ENCODE data around the gene MFN2. TPM values are rescaled to one million over a fixed set of nuclear protein-coding genes. Genes with fewer than 3 reads are reported as not detected.

MFN2 gene
- total RNA-seq, 4 donors from 2014 or later = 53.8 to 71.6 (median 58.7) TPM

- H3K9me3 ChIP-seq = no peaks in the 10 kb centered on the region
- H3K27me3 ChIP-seq = no peaks in the 10 kb centered on the region
- peaks cover 0 to 35% (median 11%) of the 10 kb centered on the region in 3 donors for H3K36me3 ChIP-seq
- peak overlapping the region in 2 of 4 donors; percentile 34 to 59 for H3K27ac ChIP-seq
- H3K4me1 ChIP-seq = peaks cover 0 to 5% (median 1%) of the 10 kb centered on the region in 4 donors
- WGBS, 2 donors = 85 to 88% methylated on average over 10 of the region's 10 CpGs
- DNase-seq (ENCODE audit: low spot score in 2 of 2) = no peak
- TF ChIP-seq POLR2A (IDR thresholded peaks at IDR 0.05) (no peak), CTCF (IDR thresholded peaks at IDR 0.05) (no peak), EP300 (IDR thresholded peaks at IDR 0.05) (no peak)
- H3K4me3 ChIP-seq = no peak overlapping the region
Observed at GRCh38 chr1:12015001-12015491, 34.8 kb downstream of the MFN2 start.

DNA sequence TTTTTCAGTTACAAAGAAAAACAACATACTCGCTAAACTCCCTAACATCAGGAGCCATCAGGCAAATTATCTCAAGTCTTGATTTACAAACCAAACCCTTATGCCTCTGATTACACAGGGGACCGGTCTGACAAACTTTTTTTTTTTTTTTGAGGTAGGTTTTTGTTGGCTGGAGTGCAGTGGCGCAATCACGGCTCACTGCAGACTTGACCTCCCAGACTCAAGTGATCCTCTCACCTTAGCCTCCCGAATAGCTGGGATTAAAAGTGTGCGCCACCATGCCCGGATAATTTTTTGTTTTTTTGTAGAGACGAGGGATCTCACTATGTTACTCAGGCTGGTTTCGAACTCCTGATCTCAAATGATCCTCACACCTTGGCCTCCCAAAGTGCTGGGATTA is 35.3 kb downstream of the MFN2 start:
- Histone ChIP-seq H3K36me3 (peaks cover 0 to 30% (median 7%) of the 10 kb centered on the region in 3 donors), H3K27ac (peak overlapping the region in 2 of 4 donors; percentile 34 to 59), H3K4me1 (peaks cover 0 to 10% (median 6%) of the 10 kb centered on the region in 4 donors), H3K27me3 (no peaks in the 10 kb centered on the region), H3K9me3 (no peaks in the 10 kb centered on the region), H3K4me3 (no peak overlapping the region)
- no peak for DNase-seq (ENCODE audit: low spot score in 2 of 2)
- WGBS, 2 donors = 94 to 95% methylated on average over 9 of the region's 9 CpGs
- no peak for TF ChIP-seq CTCF (IDR thresholded peaks at IDR 0.05)
- no peak for TF ChIP-seq EP300 (IDR thresholded peaks at IDR 0.05)
- no peak for TF ChIP-seq POLR2A (IDR thresholded peaks at IDR 0.05)

GRCh38 chr1:12016182-12016581 is 35.9 kb downstream of the MFN2 start:
- no peaks in the 10 kb centered on the region for H3K27me3 ChIP-seq
- no peak overlapping the region for H3K4me3 ChIP-seq
- H3K9me3 ChIP-seq = no peaks in the 10 kb centered on the region
- WGBS, 2 donors = 80 to 95% methylated on average over 3 of the region's 3 CpGs
- H3K36me3 ChIP-seq = peaks cover 0 to 23% (median under 1%) of the 10 kb centered on the region in 3 donors
- no peak overlapping the region for H3K27ac ChIP-seq
- peaks cover 0 to 15% (median 7%) of the 10 kb centered on the region in 4 donors for H3K4me1 ChIP-seq
- DNase-seq (ENCODE audit: low spot score in 2 of 2) = no peak
- no peak for TF ChIP-seq POLR2A (IDR thresholded peaks at IDR 0.05)
- TF ChIP-seq EP300 (IDR thresholded peaks at IDR 0.05) = no peak
- no peak for TF ChIP-seq CTCF (IDR thresholded peaks at IDR 0.05)

- no peaks in the 10 kb centered on the region for H3K9me3 ChIP-seq
- peak overlapping the region; percentile 86 to 94 (median 89) for H3K4me3 ChIP-seq
- peak overlapping the region; percentile 76 to 89 (median 84) for H3K27ac ChIP-seq
- TF ChIP-seq CTCF (IDR thresholded peaks at IDR 0.05) = no peak
- TF ChIP-seq EP300 (IDR thresholded peaks at IDR 0.05) = no peak
- TF ChIP-seq POLR2A (IDR thresholded peaks at IDR 0.05) = no peak
- WGBS, 2 donors = 8% methylated on average over 10 to 11 of the region's 12 CpGs
- no peaks in the 10 kb centered on the region for H3K27me3 ChIP-seq
- no peak for DNase-seq (ENCODE audit: low spot score in 2 of 2)
- peaks cover 0 to 37% (median 0%) of the 10 kb centered on the region in 3 donors for H3K36me3 ChIP-seq
- peaks cover 0 to 15% (median 7%) of the 10 kb centered on the region in 4 donors for H3K4me1 ChIP-seq
Observed at GRCh38 chr1:12019858-12020509, 39.7 kb downstream of the MFN2 start.

GRCh38 chr1:12021616-12022015 is 41.4 kb downstream of the MFN2 start:
- 95 to 96% methylated on average over 8 of the region's 9 CpGs for WGBS, 2 donors

More at GRCh38 chr1:12021616-12022015, 41.4 kb downstream of the MFN2 start:
- no peak overlapping the region for H3K27ac ChIP-seq
- no peaks in the 10 kb centered on the region for H3K27me3 ChIP-seq
- H3K4me3 ChIP-seq = no peak overlapping the region
- TF ChIP-seq EP300 (IDR thresholded peaks at IDR 0.05) (no peak), CTCF (IDR thresholded peaks at IDR 0.05) (no peak), POLR2A (IDR thresholded peaks at IDR 0.05) (no peak)
- H3K4me1 ChIP-seq = peaks cover 0 to 15% (median 7%) of the 10 kb centered on the region in 4 donors
- no peaks in the 10 kb centered on the region for H3K9me3 ChIP-seq
- no peak for DNase-seq (ENCODE audit: low spot score in 2 of 2)
- H3K36me3 ChIP-seq = peaks cover 0 to 53% (median 2%) of the 10 kb centered on the region in 3 donors
